HCT116 (cell line): ENCODE results near the gene ACAN. TPM values are rescaled to one million over a fixed set of nuclear protein-coding genes. Genes with fewer than 3 reads are reported as not detected.

ENCODE experiments used
- ATAC-seq: fragments of 200-7000 bp; cut with Tn5 transposase; 2 replicates; pipeline ENCODE4 v1.9.1; 2020; ENCODE audit warnings: mild to moderate bottlenecking, moderate library complexity
- BruUV-seq: library from RNA; stranded (reverse); fragments of 400-500 nt; replicated peaks from 2 replicates; lab custom pipeline; 2021; lab: Mats Ljungman, UMichigan
- CTCF ChIA-PET: fragments of 300-600 bp; sonication (Branson Sonifier 250); formaldehyde crosslinking; loops from one replicate; lab custom pipeline; 2021; ENCODE audit warnings: antibody characterized with exemption; lab: Charles Lee
- POLR2A ChIA-PET: fragments of 300-600, 350-600 bp; sonication (Branson Sonifier 250); formaldehyde crosslinking; loops from one replicate; lab custom pipeline; 2021; ENCODE audit warnings: antibody characterized with exemption; lab: Charles Lee
- RAD21 ChIA-PET, 2 experiments: fragments of 300-600 bp; sonication (Branson Sonifier 250); formaldehyde crosslinking; loops; one replicate each; lab custom pipeline; 2023; ENCODE audit warnings: low total read pairs in 2 of 2; ENCODE audit not compliant: uncharacterized antibody in 2 of 2, unreplicated experiment in 2 of 2, low non-redundant PET in 1 of 2; lab: Charles Lee
- DNase-seq: peaks from one replicate; pipeline ENCODE4 v3.0.0-alpha.2; 2010; ENCODE audit warnings: low read depth, low spot score
- H2AFZ ChIP-seq: fragments of 200-600 bp; shearing (Covaris generic), sonication (generic); 2 replicates; pipeline ENCODE4 v1.6.1; 2017; ENCODE audit warnings: low read depth, mixed run types, mixed read lengths, antibody characterized with exemption, low read length; ENCODE audit not compliant: poor library complexity, severe bottlenecking
- H3K27ac ChIP-seq: 2 replicates; pipeline ENCODE4 v1.5.1; 2012; ENCODE audit warnings: low read depth, low read length
- H3K27me3 ChIP-seq: fragments of 200-600 bp; sonication (generic); 2 replicates; pipeline ENCODE4 v1.6.1; 2016; ENCODE audit warnings: mixed run types, low read length, mixed read lengths; ENCODE audit not compliant: insufficient read depth
- H3K36me3 ChIP-seq, 2 experiments: fragments of 200-500 bp in 1 of 2; fragments of 200-600 bp in 1 of 2; sonication (Bioruptor generic) in 1 of 2; sonication (generic) in 1 of 2; 2 replicates each; pipeline versions ENCODE4 v1.5.1 to v1.6.1; 2014 to 2016; ENCODE audit warnings: low read length in 2 of 2, inconsistent platforms in 1 of 2, mixed read lengths in 1 of 2, mixed run types in 1 of 2; ENCODE audit not compliant: insufficient read depth in 2 of 2, control insufficient read depth in 1 of 2
- H3K4me1 ChIP-seq, 2 experiments: fragments of 200-600 bp in 1 of 2; sonication (generic) in 1 of 2; 2 replicates each; pipeline versions ENCODE4 v1.5.1 to v1.6.1; 2012 to 2017; ENCODE audit warnings: low read length in 2 of 2, inconsistent platforms in 1 of 2, mild to moderate bottlenecking in 1 of 2, mixed read lengths in 1 of 2, mixed run types in 1 of 2, moderate library complexity in 1 of 2; ENCODE audit not compliant: insufficient read depth in 2 of 2, control insufficient read depth in 1 of 2
- H3K4me2 ChIP-seq: fragments of 200-600 bp; sonication (generic); 2 replicates; pipeline ENCODE4 v1.6.1; 2017; ENCODE audit warnings: mixed run types, low read length, mixed read lengths
- H3K4me3 ChIP-seq, 2 experiments: fragments of 200-600 bp in 1 of 2; sonication (generic) in 1 of 2; replicated peaks in 1 of 2; 2 replicates each; pipeline ENCODE4 v1.5.1; 2011 to 2016; ENCODE audit warnings: low read length in 2 of 2, control low read depth in 1 of 2, low read depth in 1 of 2, mild to moderate bottlenecking in 1 of 2, mixed read lengths in 1 of 2, mixed run types in 1 of 2
- H3K79me2 ChIP-seq: fragments of 200-600 bp; sonication (generic); 2 replicates; pipeline ENCODE4 v1.6.1; 2017; ENCODE audit warnings: mild to moderate bottlenecking, mixed run types, low read length, moderate library complexity, mixed read lengths; ENCODE audit not compliant: insufficient read depth
- H3K9ac ChIP-seq: fragments of 200-600 bp; sonication (generic); 2 replicates; pipeline ENCODE4 v1.6.1; 2016; ENCODE audit warnings: low read length, mixed read lengths
- H3K9me2 ChIP-seq: fragments of 200-600 bp; sonication (generic), shearing (Covaris generic); 2 replicates; pipeline ENCODE4 v1.6.1; 2017; ENCODE audit warnings: mixed run types, mild to moderate bottlenecking, moderate library complexity; ENCODE audit not compliant: insufficient read depth
- H3K9me3 ChIP-seq, 2 experiments: fragments of 200-500 bp in 1 of 2; fragments of 200-600 bp in 1 of 2; sonication (Bioruptor generic) in 1 of 2; sonication (generic) in 1 of 2; 2 replicates each; pipeline ENCODE4 v1.6.1; 2014 to 2017; ENCODE audit warnings: low read length in 2 of 2, mixed read lengths in 2 of 2, inconsistent platforms in 1 of 2, low read depth in 1 of 2, mild to moderate bottlenecking in 1 of 2, mixed run types in 1 of 2, moderate library complexity in 1 of 2; ENCODE audit not compliant: control insufficient read depth in 1 of 2, insufficient read depth in 1 of 2
- H4K20me1 ChIP-seq: fragments of 200-600 bp; sonication (generic), shearing (Covaris generic); 2 replicates; pipeline ENCODE4 v1.6.1; 2017; ENCODE audit warnings: mixed run types, mild to moderate bottlenecking, moderate library complexity; ENCODE audit not compliant: insufficient read depth
- CBX3 ChIP-seq: IDR thresholded peaks from 2 replicates; pipeline ENCODE4 v1.6.1; 2012; ENCODE audit warnings: low read depth
- CEBPB ChIP-seq: IDR thresholded peaks from 2 replicates; pipeline ENCODE4 v1.6.1; 2012; ENCODE audit warnings: low read depth
- EGR1 ChIP-seq: IDR thresholded peaks from 2 replicates; pipeline ENCODE4 v1.6.1; 2012; ENCODE audit warnings: low read depth
- ELF1 ChIP-seq: IDR thresholded peaks from 2 replicates; pipeline ENCODE4 v1.6.1; 2012; ENCODE audit warnings: low read depth, borderline replicate concordance
- EZH2 ChIP-seq: fragments of 200-600 bp; sonication (generic); IDR thresholded peaks from 2 replicates; pipeline ENCODE4 v1.6.1; 2017; ENCODE audit warnings: antibody characterized with exemption, mixed run types
- JUND ChIP-seq: IDR thresholded peaks from 2 replicates; pipeline ENCODE4 v1.6.1; 2012
- POLR2A ChIP-seq: IDR thresholded peaks from 2 replicates; pipeline ENCODE4 v1.7.0; 2011; ENCODE audit warnings: borderline replicate concordance; ENCODE audit not compliant: insufficient read depth, insufficient read length; ENCODE audit errors: extremely low read depth
- RAD21 ChIP-seq: IDR thresholded peaks from 2 replicates; pipeline ENCODE4 v1.6.1; 2012; ENCODE audit warnings: low read depth, mild to moderate bottlenecking
- SIN3A ChIP-seq: IDR thresholded peaks from 2 replicates; pipeline ENCODE4 v1.6.1; 2012; ENCODE audit warnings: low read depth
- TCF7L2 ChIP-seq: IDR thresholded peaks from 2 replicates; pipeline ENCODE4 v1.7.0; 2011; ENCODE audit warnings: borderline replicate concordance, inconsistent platforms; ENCODE audit not compliant: insufficient read depth, insufficient read length; ENCODE audit errors: extremely low read depth
- YY1 ChIP-seq: IDR thresholded peaks from 2 replicates; pipeline ENCODE4 v1.6.1; 2011; ENCODE audit warnings: low read length, low read depth, moderate library complexity, mild to moderate bottlenecking; ENCODE audit not compliant: insufficient replicate concordance; ENCODE audit errors: extremely low read depth
- ZNF274 ChIP-seq: fragments of 200-500 bp; sonication (Bioruptor generic); IDR thresholded peaks from 2 replicates; pipeline ENCODE4 v1.6.1; 2014; ENCODE audit warnings: mild to moderate bottlenecking, low read depth, low read length, inconsistent platforms
- intact Hi-C: fragments of 100-400 bp; cut with micrococcal nuclease; formaldehyde crosslinking; loops from 2 replicates; pipeline ENCODE4 v1.10.0; 2022
- total RNA-seq: library from RNA; stranded (reverse); gene quantifications from one replicate; pipeline ENCODE4 v1.2.1, GENCODE V29; 2021; ENCODE audit not compliant: unreplicated experiment
- TF ChIP-seq, protein P1 (sequence below): IDR thresholded peaks from 2 replicates; pipeline ENCODE4 v1.6.1; 2012
- TF ChIP-seq, protein P2 (sequence below): IDR thresholded peaks from 2 replicates; pipeline ENCODE4 v1.6.1; 2012
- TF ChIP-seq, protein P3 (sequence below), 3 experiments: fragments of 200-600 bp in 1 of 3; sonication (generic) in 1 of 3; IDR thresholded peaks in 2 of 3; conservative IDR thresholded peaks in 1 of 3; 2 replicates each; pipeline ENCODE4 v1.5.1; 2012 to 2017; ENCODE audit warnings: low read depth in 2 of 3, low read length in 2 of 3, antibody characterized with exemption in 1 of 3, borderline replicate concordance in 1 of 3, control low read depth in 1 of 3, mild to moderate bottlenecking in 1 of 3, mixed read lengths in 1 of 3, mixed run types in 1 of 3, moderate library complexity in 1 of 3; ENCODE audit not compliant: insufficient read depth in 1 of 3

Gene ACAN
- total RNA-seq, 1 experiment from 2014 or later = not detected

DNA sequence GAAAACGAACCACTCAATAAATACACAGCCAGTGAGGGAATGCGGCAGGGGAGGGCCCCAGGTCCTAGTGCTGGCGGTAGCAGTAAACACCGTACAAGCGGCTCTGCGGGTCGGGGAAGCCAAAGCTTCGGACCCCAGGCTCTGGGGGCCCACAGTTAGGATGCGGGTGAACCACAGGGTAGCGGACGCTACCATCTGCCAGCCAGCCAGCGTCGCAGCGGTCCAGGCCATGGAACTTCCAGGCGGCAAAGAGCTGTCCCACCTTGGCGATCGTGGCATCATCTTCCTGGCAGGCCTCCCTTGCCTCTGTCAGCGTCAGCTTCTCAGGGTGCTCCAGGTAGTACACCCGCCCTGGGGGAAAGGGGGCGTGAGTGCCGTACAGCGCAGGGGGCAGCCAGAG, 74.7 kb downstream of the ACAN start:
- Histone ChIP-seq H3K27me3 (no peaks in the 10 kb centered on the region), H2AFZ (no peak overlapping the region), H3K79me2 (no peaks in the 10 kb centered on the region), H3K4me2 (no peak overlapping the region), H3K27ac (no peak overlapping the region), H3K9ac (no peak overlapping the region), H4K20me1 (no peaks in the 10 kb centered on the region), H3K4me1 (peaks cover 0 to 7% of the 10 kb centered on the region in 2 experiments; a peak in 2 of 4 replicates), H3K9me3 (no peaks in the 10 kb centered on the region), H3K36me3 (no peaks in the 10 kb centered on the region), H3K9me2 (no peaks in the 10 kb centered on the region), H3K4me3 (no peak overlapping the region)
- no peak for TF ChIP-seq EZH2
- no peak for TF ChIP-seq SIN3A
- TF ChIP-seq ELF1 = no peak
- no peak for TF ChIP-seq YY1
- TF ChIP-seq RAD21 = no peak
- TF ChIP-seq TCF7L2 = no peak
- TF ChIP-seq, protein P1, sequence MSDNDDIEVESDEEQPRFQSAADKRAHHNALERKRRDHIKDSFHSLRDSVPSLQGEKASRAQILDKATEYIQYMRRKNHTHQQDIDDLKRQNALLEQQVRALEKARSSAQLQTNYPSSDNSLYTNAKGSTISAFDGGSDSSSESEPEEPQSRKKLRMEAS = no peak
- TF ChIP-seq CBX3 = no peak
- no peak for TF ChIP-seq JUND
- TF ChIP-seq POLR2A = no peak
- TF ChIP-seq ZNF274 = no peak
- ChIA-PET POLR2A (interaction anchor here (1.0 kb wide), 1 partner anchor 257 kb away, joined by 4 read pairs; the partner anchor contains the start of gene AEN), RAD21 (no interaction called here), CTCF (interaction anchor here (0.9 to 2.0 kb wide), 4 partner anchors 8 to 329 kb away, joined by 3 to 12 read pairs (median 8); partner anchors contain the start of gene HAPLN3)
- intact Hi-C loops = no loop called here
- BruUV-seq = no TSS peak
- DNase-seq = no peak
- no peak for ATAC-seq

DNA sequence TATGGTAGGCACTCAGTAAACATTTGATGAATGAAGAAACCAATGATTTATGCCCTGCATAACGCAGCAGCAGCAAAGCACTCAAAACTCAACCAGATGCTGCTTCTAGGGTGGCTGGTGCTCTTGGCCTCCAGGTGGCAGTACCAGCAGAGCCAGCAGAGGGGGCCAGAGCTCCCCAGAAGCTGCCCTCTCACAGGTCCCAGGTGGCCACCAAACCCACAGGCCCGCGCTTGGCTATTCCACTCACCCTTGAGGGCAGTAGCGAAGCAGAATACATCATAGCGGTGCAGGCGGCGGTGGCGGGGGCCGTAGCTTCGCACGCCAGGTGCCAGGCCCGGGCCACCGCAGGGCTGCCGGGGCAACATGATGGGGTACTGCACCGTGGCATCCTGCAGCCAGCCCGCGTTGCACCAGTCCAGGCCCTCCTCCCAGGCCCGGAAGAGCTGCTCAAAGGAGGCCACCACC, 75.5 kb downstream of the ACAN start:
- ChIA-PET CTCF (interaction anchor here (0.6 to 2.0 kb wide), 24 partner anchors 8 to 421 kb away, joined by 3 to 12 read pairs (median 4); partner anchors contain the start of genes ABHD2, HAPLN3 and ISG20), RAD21 (no interaction called here), POLR2A (interaction anchor here (1.0 to 1.2 kb wide), 2 partner anchors 258 to 421 kb away, joined by 3 to 4 read pairs; partner anchors contain the start of gene AEN)
- H3K4me2 ChIP-seq = no peak overlapping the region
- no peaks in the 10 kb centered on the region for H3K27me3 ChIP-seq
- ATAC-seq (peak; percentile 98), DNase-seq (no peak)
- BruUV-seq = no TSS peak
- H3K4me1 ChIP-seq = peaks cover 0 to 10% of the 10 kb centered on the region in 2 experiments; a peak in 2 of 4 replicates
- H3K4me3 ChIP-seq = no peak overlapping the region
- H2AFZ ChIP-seq = no peak overlapping the region
- no peaks in the 10 kb centered on the region for H3K9me3 ChIP-seq
- no peaks in the 10 kb centered on the region for H3K9me2 ChIP-seq
- no peak overlapping the region for H3K27ac ChIP-seq
- no peak overlapping the region for H3K9ac ChIP-seq
- H3K36me3 ChIP-seq = no peaks in the 10 kb centered on the region
- H4K20me1 ChIP-seq = no peaks in the 10 kb centered on the region
- H3K79me2 ChIP-seq = no peaks in the 10 kb centered on the region
- intact Hi-C loops = no loop called here
- no peak for TF ChIP-seq EZH2
- TF ChIP-seq EGR1 = no peak
- TF ChIP-seq POLR2A = no peak
- TF ChIP-seq, protein P2, sequence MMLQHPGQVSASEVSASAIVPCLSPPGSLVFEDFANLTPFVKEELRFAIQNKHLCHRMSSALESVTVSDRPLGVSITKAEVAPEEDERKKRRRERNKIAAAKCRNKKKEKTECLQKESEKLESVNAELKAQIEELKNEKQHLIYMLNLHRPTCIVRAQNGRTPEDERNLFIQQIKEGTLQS = no peak
- TF ChIP-seq, protein P3, sequence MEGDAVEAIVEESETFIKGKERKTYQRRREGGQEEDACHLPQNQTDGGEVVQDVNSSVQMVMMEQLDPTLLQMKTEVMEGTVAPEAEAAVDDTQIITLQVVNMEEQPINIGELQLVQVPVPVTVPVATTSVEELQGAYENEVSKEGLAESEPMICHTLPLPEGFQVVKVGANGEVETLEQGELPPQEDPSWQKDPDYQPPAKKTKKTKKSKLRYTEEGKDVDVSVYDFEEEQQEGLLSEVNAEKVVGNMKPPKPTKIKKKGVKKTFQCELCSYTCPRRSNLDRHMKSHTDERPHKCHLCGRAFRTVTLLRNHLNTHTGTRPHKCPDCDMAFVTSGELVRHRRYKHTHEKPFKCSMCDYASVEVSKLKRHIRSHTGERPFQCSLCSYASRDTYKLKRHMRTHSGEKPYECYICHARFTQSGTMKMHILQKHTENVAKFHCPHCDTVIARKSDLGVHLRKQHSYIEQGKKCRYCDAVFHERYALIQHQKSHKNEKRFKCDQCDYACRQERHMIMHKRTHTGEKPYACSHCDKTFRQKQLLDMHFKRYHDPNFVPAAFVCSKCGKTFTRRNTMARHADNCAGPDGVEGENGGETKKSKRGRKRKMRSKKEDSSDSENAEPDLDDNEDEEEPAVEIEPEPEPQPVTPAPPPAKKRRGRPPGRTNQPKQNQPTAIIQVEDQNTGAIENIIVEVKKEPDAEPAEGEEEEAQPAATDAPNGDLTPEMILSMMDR (IDR thresholded peaks at IDR 0.05 in 2 of 3, conservative IDR thresholded peaks at IDR 0.05 in 1 of 3; ENCODE audit: borderline replicate concordance in 1 of 3, insufficient read depth in 1 of 3, low read depth in 2 of 3, low read length in 2 of 3) = peak; percentile 84 to 96 (median 85)
- TF ChIP-seq CEBPB = no peak
- TF ChIP-seq, protein P1 = no peak
- TF ChIP-seq ELF1 = no peak
- no peak for TF ChIP-seq TCF7L2
- no peak for TF ChIP-seq SIN3A
- TF ChIP-seq RAD21 = peak; percentile 78
